GM12801 (cell line): ENCODE results near the gene RPS6KA4.

ENCODE experiments used
- TF ChIP-seq, protein P1 (sequence below): IDR thresholded peaks from one replicate; pipeline ENCODE4 v1.5.1; 2011; ENCODE audit warnings: control low read depth; ENCODE audit not compliant: insufficient read length; ENCODE audit errors: extremely low read depth

RPS6KA4 gene

DNA sequence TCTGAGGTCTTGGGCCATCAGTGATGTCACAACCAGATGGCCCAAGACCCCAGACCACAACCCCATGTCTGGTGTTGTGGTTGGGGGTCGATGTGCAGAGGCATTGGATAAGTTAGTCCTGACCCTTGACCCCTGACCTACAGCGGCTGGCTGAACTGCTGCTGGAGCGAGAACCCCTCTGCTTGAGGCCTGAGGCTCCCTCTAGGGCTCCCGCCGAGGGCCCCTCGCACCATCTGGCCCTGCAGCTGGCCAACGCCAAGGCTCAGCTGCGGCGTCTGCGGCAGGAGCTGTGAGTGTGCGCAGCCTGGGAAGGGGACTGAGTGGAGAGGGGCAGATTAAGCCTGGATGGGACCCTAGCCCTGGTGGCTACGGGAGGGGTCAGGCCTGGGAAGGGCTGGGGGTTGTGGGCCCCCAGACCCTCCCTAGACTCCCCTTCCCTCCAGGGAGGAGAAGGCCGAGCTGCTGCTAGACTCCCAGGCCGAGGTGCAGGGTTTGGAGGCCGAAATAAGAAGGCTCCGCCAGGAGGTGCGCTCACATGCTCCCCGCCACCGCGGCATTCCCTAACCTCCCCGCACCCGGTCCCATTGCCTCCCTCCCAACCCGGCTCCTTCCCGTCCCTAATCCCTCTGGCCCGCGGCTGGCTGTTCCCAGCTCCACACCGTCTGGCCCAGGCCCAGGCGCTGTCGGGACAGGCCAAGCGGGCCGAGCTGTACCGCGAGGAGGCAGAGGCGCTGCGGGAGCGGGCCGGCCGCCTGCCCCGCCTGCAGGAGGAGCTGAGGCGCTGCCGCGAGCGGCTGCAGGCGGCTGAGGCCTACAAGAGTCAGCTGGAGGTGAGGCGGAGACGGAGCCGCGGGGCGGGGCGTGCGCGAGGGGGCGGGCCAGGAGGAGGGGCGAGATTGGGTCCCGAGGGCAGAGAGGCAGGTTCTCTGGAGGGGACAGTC lies 16.8 kb upstream of the RPS6KA4 start:
- TF ChIP-seq, protein P1, sequence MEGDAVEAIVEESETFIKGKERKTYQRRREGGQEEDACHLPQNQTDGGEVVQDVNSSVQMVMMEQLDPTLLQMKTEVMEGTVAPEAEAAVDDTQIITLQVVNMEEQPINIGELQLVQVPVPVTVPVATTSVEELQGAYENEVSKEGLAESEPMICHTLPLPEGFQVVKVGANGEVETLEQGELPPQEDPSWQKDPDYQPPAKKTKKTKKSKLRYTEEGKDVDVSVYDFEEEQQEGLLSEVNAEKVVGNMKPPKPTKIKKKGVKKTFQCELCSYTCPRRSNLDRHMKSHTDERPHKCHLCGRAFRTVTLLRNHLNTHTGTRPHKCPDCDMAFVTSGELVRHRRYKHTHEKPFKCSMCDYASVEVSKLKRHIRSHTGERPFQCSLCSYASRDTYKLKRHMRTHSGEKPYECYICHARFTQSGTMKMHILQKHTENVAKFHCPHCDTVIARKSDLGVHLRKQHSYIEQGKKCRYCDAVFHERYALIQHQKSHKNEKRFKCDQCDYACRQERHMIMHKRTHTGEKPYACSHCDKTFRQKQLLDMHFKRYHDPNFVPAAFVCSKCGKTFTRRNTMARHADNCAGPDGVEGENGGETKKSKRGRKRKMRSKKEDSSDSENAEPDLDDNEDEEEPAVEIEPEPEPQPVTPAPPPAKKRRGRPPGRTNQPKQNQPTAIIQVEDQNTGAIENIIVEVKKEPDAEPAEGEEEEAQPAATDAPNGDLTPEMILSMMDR, result no peak

DNA sequence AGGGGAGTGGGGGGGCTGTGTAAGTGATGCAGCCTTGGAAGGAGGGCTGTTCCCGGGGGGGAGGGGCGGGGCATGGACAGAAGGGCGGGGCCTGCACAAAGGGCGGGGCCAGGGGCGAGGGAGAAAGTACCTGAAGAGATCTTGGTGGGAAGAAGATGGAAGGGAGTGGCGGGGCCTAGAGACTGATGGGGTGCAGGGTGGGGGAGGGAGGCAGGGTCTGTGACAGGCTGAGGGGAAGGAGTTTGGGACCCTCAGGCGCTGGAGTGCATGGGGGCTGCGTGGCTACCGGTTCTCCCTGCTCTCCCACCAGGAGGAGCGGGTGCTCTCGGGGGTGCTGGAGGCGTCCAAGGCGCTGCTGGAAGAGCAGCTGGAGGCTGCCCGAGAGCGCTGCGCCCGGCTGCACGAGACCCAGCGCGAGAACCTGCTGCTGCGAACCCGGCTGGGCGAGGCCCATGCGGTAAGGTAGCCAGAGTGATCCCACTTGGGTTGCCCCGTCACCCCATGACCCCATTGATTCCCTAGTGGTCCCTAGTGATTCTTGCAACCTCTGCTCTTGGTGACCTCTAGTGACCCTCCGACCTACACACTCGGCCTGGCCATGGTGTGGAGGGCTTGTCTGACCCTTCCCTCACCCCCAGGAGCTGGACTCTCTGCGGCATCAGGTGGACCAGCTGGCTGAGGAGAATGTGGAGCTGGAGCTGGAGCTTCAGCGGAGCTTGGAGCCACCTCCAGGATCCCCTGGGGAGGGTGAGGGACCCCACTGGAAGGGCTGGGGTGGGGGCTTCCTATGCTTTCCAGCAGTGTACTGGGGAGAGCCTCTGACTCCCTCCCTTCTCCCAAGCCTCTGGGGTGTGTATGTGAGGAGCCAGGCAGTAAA lies 15.9 kb upstream of the RPS6KA4 start:
- TF ChIP-seq, protein P1, result no peak

DNA sequence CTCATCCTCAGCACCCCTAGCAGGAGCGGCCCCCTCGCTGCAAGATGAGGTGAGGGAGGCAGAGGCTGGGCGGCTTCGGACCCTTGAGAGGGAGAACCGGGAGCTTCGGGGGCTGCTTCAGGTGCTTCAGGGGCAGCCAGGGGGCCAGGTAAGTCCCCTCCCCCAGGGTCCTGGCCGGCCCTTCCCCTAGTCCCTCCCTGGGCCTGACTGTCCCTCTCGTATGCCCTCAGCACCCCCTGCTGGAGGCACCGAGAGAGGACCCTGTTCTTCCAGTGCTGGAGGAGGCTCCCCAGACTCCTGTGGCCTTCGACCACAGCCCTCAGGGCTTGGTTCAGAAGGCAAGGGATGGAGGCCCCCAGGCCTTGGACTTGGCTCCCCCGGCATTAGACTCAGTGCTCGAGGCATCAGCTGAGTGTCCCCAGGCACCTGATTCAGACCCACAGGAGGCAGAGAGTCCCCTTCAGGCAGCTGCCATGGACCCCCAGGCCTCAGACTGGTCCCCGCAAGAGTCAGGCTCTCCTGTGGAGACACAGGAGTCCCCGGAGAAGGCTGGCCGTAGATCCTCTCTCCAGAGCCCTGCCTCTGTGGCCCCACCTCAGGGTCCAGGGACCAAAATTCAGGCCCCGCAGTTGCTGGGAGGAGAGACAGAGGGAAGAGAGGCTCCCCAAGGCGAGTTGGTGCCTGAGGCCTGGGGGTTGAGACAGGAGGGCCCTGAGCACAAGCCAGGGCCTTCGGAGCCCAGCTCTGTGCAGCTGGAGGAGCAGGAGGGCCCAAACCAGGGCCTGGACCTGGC lies 15.0 kb upstream of the RPS6KA4 start:
- TF ChIP-seq, protein P1, result no peak

DNA sequence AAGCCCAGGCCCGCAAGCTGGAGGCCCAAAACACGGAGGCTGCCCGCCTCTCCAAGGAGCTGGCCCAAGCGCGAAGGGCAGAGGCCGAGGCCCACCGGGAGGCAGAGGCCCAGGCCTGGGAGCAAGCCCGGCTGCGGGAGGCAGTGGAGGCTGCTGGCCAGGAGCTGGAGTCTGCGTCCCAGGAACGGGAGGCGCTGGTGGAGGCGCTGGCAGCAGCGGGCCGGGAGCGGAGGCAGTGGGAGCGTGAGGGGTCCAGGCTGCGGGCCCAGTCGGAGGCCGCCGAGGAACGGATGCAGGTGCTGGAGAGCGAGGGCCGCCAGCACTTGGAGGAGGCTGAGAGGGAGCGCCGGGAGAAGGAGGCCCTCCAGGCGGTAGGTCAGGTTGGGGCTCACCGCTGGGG lies 14.2 kb upstream of the RPS6KA4 start:
- TF ChIP-seq, protein P1, result no peak

DNA sequence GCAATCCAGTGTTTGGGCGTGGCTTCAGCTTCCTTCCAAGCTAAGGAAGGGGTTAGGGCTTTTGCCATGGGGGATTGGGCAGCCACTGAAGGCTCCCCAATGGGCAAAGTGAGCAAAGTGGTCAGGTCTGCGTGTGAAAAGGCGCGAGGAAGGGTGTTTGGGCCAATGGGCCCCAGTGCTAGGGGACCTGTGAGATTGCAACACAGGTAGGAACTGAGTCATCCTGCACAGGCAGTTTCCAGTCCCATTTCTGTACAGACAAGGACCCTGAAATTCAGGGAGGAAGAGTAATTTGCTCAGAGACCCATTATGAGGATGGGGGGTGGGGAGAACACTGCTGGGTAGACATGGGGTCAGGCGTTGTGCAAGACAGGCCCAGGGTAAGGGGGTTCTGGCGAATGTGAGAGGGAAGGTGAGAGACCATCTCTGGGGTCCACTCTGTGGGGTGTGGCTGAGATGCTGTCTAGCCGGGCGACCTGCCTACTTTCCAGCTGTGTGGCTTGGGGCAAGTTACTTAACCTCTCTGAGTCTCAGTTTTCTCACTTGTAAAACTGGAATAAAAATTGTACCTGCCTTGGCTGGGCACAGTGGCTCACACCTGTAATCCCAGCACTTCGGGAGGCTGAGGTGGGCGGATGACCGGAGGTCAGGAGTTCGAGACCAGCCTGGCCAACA lies 11.6 kb upstream of the RPS6KA4 start:
- TF ChIP-seq, protein P1, result no peak

DNA sequence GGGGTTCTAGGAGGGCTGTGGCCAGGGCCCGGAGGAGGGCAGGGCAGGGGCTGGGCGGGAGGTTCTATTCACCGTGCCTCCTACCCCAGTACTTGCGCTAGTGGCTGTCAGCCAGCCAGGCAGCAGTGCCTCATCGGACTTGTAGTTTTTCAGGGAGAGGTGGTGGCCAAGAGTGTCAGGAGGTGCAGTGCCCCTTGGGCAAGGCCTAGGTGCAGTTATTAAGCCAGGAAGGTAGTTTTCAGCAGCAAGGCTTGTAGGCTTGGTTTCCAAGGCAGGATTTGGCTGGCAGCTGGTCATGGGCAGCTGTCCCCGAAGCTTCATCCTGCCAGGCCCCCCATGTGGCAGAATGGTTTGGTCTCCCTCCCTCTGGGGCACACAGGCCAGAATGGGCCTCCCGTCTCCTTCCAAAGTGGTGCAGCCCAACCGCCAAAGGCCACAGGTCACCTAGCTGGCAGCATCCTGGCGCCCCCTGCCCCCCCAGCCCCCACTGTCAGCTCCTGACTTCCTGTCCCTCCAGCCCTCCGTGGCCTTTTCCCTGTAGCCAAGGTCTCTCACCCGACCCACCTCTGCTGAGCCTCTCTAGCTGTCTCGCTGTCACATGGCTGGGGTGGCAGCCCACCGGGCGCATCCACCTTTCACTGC lies 10.5 kb upstream of the RPS6KA4 start:
- TF ChIP-seq, protein P1, result no peak
